HepG2 (cell line): Measurements from ENCODE around the gene NAV2. TPM values are rescaled to one million over a fixed set of nuclear protein-coding genes. Genes with fewer than 3 reads are reported as not detected.

Experiments used
- BHLHE40 ChIP-seq: IDR thresholded peaks from 2 replicates; pipeline ENCODE4 v1.6.1; 2011; ENCODE audit warnings: low read length, improper control_type of control experiment
- CAMTA2 ChIP-seq: sonication (generic); formaldehyde crosslinking; IDR thresholded peaks from 2 replicates; pipeline ENCODE4 v1.4.0; 2020; ENCODE audit warnings: mild to moderate bottlenecking, missing genetic modification reagents, borderline replicate concordance
- CCDC6 ChIP-seq: sonication (generic); formaldehyde crosslinking; IDR thresholded peaks from 2 replicates; pipeline ENCODE4 v1.8.1; 2022; ENCODE audit warnings: mild to moderate bottlenecking, missing genetic modification reagents, moderate library complexity
- CEBPB ChIP-seq: IDR thresholded peaks from 2 replicates; pipeline ENCODE4 v1.6.1; 2011; ENCODE audit warnings: low read depth, low read length, improper control_type of control experiment, borderline replicate concordance
- KLF16 ChIP-seq, 2 experiments: sonication (generic) in 1 of 2; formaldehyde crosslinking in 1 of 2; IDR thresholded peaks; 2 replicates each; pipeline versions ENCODE4 v1.6.1 to v1.8.0; 2016 to 2023; ENCODE audit warnings: missing genetic modification reagents in 2 of 2, missing compliant biosample characterization in 1 of 2
- MTA3 ChIP-seq: sonication (generic); formaldehyde crosslinking; IDR thresholded peaks from 2 replicates; pipeline ENCODE4 v1.4.0; 2020; ENCODE audit warnings: missing genetic modification reagents
- NAIF1 ChIP-seq: sonication (generic); formaldehyde crosslinking; IDR thresholded peaks from 2 replicates; pipeline ENCODE4 v1.5.0; 2020; ENCODE audit warnings: mild to moderate bottlenecking, missing genetic modification reagents, borderline replicate concordance
- PPARG ChIP-seq: conservative IDR thresholded peaks from 2 replicates; pipeline ENCODE4 v1.6.1; 2016; ENCODE audit warnings: missing biosample characterization, missing genetic modification reagents
- RARA ChIP-seq: IDR thresholded peaks from 2 replicates; pipeline ENCODE4 v1.6.1; 2016; ENCODE audit warnings: missing genetic modification reagents, missing compliant biosample characterization
- SMC3 ChIP-seq: IDR thresholded peaks from 2 replicates; pipeline ENCODE4 v1.6.1; 2011; ENCODE audit warnings: low read length, improper control_type of control experiment
- UBTF ChIP-seq: sonication (generic); formaldehyde crosslinking; IDR thresholded peaks from 2 replicates; pipeline ENCODE4 v1.4.0; 2020; ENCODE audit warnings: mild to moderate bottlenecking, missing genetic modification reagents
- XBP1 ChIP-seq: sonication (generic); formaldehyde crosslinking; IDR thresholded peaks from 2 replicates; pipeline ENCODE4 v1.5.0; 2020; ENCODE audit warnings: missing genetic modification reagents
- ZBTB40 ChIP-seq, 2 experiments: fragments of 450-650 bp in 1 of 2; sonication (generic) in 1 of 2; formaldehyde crosslinking in 1 of 2; IDR thresholded peaks; 2 replicates each; pipeline versions ENCODE4 v1.6.1 to v1.8.0; 2016 to 2022; ENCODE audit warnings: antibody characterized with exemption in 1 of 2, mild to moderate bottlenecking in 1 of 2, missing genetic modification reagents in 1 of 2
- ZBTB8A ChIP-seq: sonication (generic); formaldehyde crosslinking; IDR thresholded peaks from 2 replicates; pipeline ENCODE4 v1.4.0; 2020; ENCODE audit warnings: mild to moderate bottlenecking, low read depth, missing genetic modification reagents, borderline replicate concordance
- ZFP41 ChIP-seq: sonication (generic); formaldehyde crosslinking; IDR thresholded peaks from 2 replicates; pipeline ENCODE4 v1.4.0; 2020; ENCODE audit warnings: mild to moderate bottlenecking, missing genetic modification reagents, borderline replicate concordance
- ZFP82 ChIP-seq: sonication (generic); formaldehyde crosslinking; IDR thresholded peaks from 2 replicates; pipeline ENCODE4 v1.5.1; 2020; ENCODE audit warnings: mild to moderate bottlenecking, missing genetic modification reagents, borderline replicate concordance
- ZNF160 ChIP-seq: sonication (generic); formaldehyde crosslinking; IDR thresholded peaks from 2 replicates; pipeline ENCODE4 v1.8.0; 2022; ENCODE audit warnings: mild to moderate bottlenecking, inconsistent platforms, missing genetic modification reagents
- ZNF234 ChIP-seq: sonication (generic); formaldehyde crosslinking; conservative IDR thresholded peaks from 2 replicates; pipeline ENCODE4 v1.5.1; 2020; ENCODE audit warnings: mild to moderate bottlenecking, missing genetic modification reagents
- polyA plus RNA-seq, 8 experiments: library from polyadenylated mRNA; depleted of rRNA in 3 of 8; stranded (reverse) in 7 of 8; unstranded in 1 of 8; fragments of >200 nt; fragmentation: Illumina TruSeq in 4 of 8; extraction: Trizol in 4 of 8; gene quantifications; 2 replicates each; pipeline versions ENCODE4 v1.2.1 to v1.2.3, GENCODE V29; 2011 to 2016; ENCODE audit warnings: low read depth in 4 of 8, missing spikeins in 1 of 8, mixed read lengths in 1 of 8; ENCODE audit not compliant: insufficient read depth in 1 of 8
- total RNA-seq, 5 experiments: library from RNA; depleted of rRNA; stranded (reverse); fragments of >200 nt; fragmentation: Illumina TruSeq; extraction: Trizol; gene quantifications; 2 replicates each; pipeline ENCODE4 v1.2.3, GENCODE V29; 2016; ENCODE audit warnings: low read depth in 1 of 5

The NAV2 gene
- total and polyA plus RNA-seq, 2 of the 13 experiments (the other 11 are each of a cell fraction or from before 2014, with no cell fraction given), result 9.3 to 34.6 TPM

- TF ChIP-seq ZBTB40 (IDR thresholded peaks at IDR 0.05) (no peak), ZBTB40 (CRISPR knock-in tag; IDR thresholded peaks at IDR 0.05) (no peak), BHLHE40 (no peak), ZFP41 (CRISPR knock-in tag) (no peak), SMC3 (peak; percentile 16; the same call in 1 of the 2 replicates), KLF16 (CRISPR knock-in tag; IDR thresholded peaks at IDR 0.05) (peak in 1 of 2 experiments; percentile 23; a peak in 1 of 4 replicates), ZNF234 (CRISPR knock-in tag) (no peak), MTA3 (CRISPR knock-in tag) (no peak), NAIF1 (CRISPR knock-in tag) (no peak), PPARG (CRISPR knock-in tag) (peak; percentile 97), XBP1 (CRISPR knock-in tag) (no peak), RARA (peak; percentile 73; the same call in 1 of the 2 replicates), CEBPB (no peak), UBTF (CRISPR knock-in tag) (peak; percentile 41; the same call in 1 of the 2 replicates), ZFP82 (no peak), ZBTB8A (CRISPR knock-in tag) (no peak), CAMTA2 (CRISPR knock-in tag) (no peak), CCDC6 (CRISPR knock-in tag) (no peak), ZNF160 (CRISPR knock-in tag) (no peak)
Measured at GRCh38 chr11:20002312-20003216, 289.9 kb downstream of the NAV2 start (continued).
